SK-N-MC (cell line): Measurements from ENCODE around the gene BHLHA15.

ENCODE experiments used
- EZH2 ChIP-seq: fragments of 200-600 bp; sonication (generic); IDR thresholded peaks from one replicate; pipeline ENCODE4 v1.6.1; 2017; ENCODE audit warnings: antibody characterized with exemption
- POLR2AphosphoS5 ChIP-seq: IDR thresholded peaks from 2 replicates; pipeline ENCODE4 v1.6.1; 2012; ENCODE audit warnings: mild to moderate bottlenecking, low read depth, low read length, borderline replicate concordance

DNA sequence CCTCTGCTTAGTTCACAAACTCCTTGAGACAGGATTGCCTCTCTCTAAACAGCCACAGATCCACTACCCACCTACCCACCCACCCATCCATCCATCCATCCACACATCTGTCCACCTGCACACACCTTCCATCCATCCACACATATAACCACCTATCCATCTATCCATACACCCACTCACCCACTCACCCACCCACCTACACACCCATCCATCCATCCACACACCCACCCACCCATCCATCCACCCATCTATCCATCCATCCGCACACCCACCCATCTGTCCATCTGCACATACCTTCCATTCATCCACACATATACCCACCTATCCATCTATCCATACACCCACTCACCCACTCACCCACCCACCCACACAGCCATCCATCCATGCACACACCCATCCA lies 31.1 kb downstream of the BHLHA15 start:
- no peak for TF ChIP-seq EZH2
- TF ChIP-seq POLR2AphosphoS5: no peak
